Mammary epithelial cell (primary cell): ENCODE measurements around the gene PKHD1.

Experiments used
- CTCF ChIP-seq, 2 donors: IDR thresholded peaks in 1 of 2; conservative IDR thresholded peaks in 1 of 2; 2 replicates each; pipeline ENCODE4 v1.5.1; 2011 to 2012; ENCODE audit warnings: inconsistent platforms in 2 of 2, low read length in 2 of 2, mild to moderate bottlenecking in 2 of 2, control low read depth in 1 of 2, low read depth in 1 of 2; ENCODE audit not compliant: insufficient read depth in 1 of 2; ENCODE audit errors: extremely low read depth in 1 of 2
- EZH2 ChIP-seq: IDR thresholded peaks from 2 replicates; pipeline ENCODE4 v1.6.1; 2012; ENCODE audit warnings: low read length, inconsistent platforms, borderline replicate concordance

GRCh38 chr6:51618563-51618962, 468.9 kb downstream of the PKHD1 start:
- TF ChIP-seq EZH2 (no peak), CTCF (conservative IDR thresholded peaks at IDR 0.05 in 1 of 2, IDR thresholded peaks at IDR 0.05 in 1 of 2; ENCODE audit: extremely low read depth in 1 of 2, insufficient read depth in 1 of 2, low read depth in 1 of 2, low read length in 2 of 2) (peak; percentile 33 to 45)
